PC-3 (cell line): ENCODE results near the gene CHST3. TPM values are rescaled to one million over a fixed set of nuclear protein-coding genes. Genes with fewer than 3 reads are reported as not detected.

Experiments
- ATAC-seq: fragments of 200-7000 bp; cut with Tn5 transposase; 2 replicates; pipeline ENCODE4 v1.9.1; 2020; ENCODE audit warnings: mild to moderate bottlenecking, moderate library complexity
- BruUV-seq: library from RNA; stranded (reverse); fragments of 400-500 nt; replicated peaks from 2 replicates; lab custom pipeline; 2021; lab: Mats Ljungman, UMichigan
- CTCF ChIA-PET: fragments of 300-600 bp; sonication (Branson Sonifier 250); formaldehyde crosslinking; loops from one replicate; lab custom pipeline; 2022; ENCODE audit warnings: antibody characterized with exemption; lab: Charles Lee
- POLR2A ChIA-PET: fragments of 300-600 bp; sonication (Branson Sonifier 250); formaldehyde crosslinking; loops from one replicate; lab custom pipeline; 2022; ENCODE audit warnings: antibody characterized with exemption; ENCODE audit not compliant: unreplicated experiment; lab: Charles Lee
- DNase-seq: peaks from one replicate; pipeline ENCODE4 v3.0.0-alpha.2; 2015
- H2AFZ ChIP-seq: fragments of 300-600 bp; sonication (generic); 2 replicates; pipeline ENCODE4 v1.6.0; 2016; ENCODE audit warnings: antibody characterized with exemption, low read length
- H3F3A ChIP-seq: fragments of 300-600 bp; sonication (generic); one replicate; pipeline ENCODE4 v1.6.0; 2017; ENCODE audit warnings: antibody characterized with exemption, low read length, control low read depth, mild to moderate bottlenecking; ENCODE audit not compliant: unreplicated experiment
- H3K27ac ChIP-seq: fragments of 300-600 bp; sonication (generic); 2 replicates; pipeline ENCODE4 v1.5.1; 2016; ENCODE audit warnings: mild to moderate bottlenecking, low read length
- H3K27me3 ChIP-seq: fragments of 300-600 bp; sonication (generic); 2 replicates; pipeline ENCODE4 v1.6.1; 2016; ENCODE audit warnings: low read length, mixed read lengths
- H3K36me3 ChIP-seq: fragments of 300-600 bp; sonication (generic); 2 replicates; pipeline ENCODE4 v1.6.1; 2016; ENCODE audit warnings: low read depth, mixed run types, low read length, mixed read lengths
- H3K4me1 ChIP-seq: fragments of 300-600 bp; sonication (generic); 2 replicates; pipeline ENCODE4 v1.5.1; 2016; ENCODE audit warnings: low read length; ENCODE audit not compliant: insufficient read depth
- H3K4me2 ChIP-seq: fragments of 300-600 bp; sonication (generic); 2 replicates; pipeline ENCODE4 v1.6.0; 2016; ENCODE audit warnings: low read length
- H3K4me3 ChIP-seq: fragments of 300-600 bp; sonication (generic); 2 replicates; pipeline ENCODE4 v1.5.1; 2016; ENCODE audit warnings: mild to moderate bottlenecking, low read length, mixed read lengths
- H3K79me2 ChIP-seq: fragments of 300-600 bp; sonication (generic); 2 replicates; pipeline ENCODE4 v1.6.1; 2017; ENCODE audit warnings: low read length, mixed read lengths
- H3K9ac ChIP-seq: fragments of 300-600 bp; sonication (generic); 2 replicates; pipeline ENCODE4 v1.6.0; 2016; ENCODE audit warnings: mild to moderate bottlenecking, low read length
- H3K9me2 ChIP-seq: fragments of 300-600 bp; sonication (generic); replicated peaks from 2 replicates; pipeline ENCODE4 v1.6.1; 2016; ENCODE audit warnings: mixed run types, low read length, mixed read lengths
- H3K9me3 ChIP-seq: fragments of 300-600 bp; sonication (generic); 2 replicates; pipeline ENCODE4 v1.6.1; 2016; ENCODE audit warnings: low read length, mixed read lengths
- H4K20me1 ChIP-seq: fragments of 300-600 bp; sonication (generic); 2 replicates; pipeline ENCODE4 v1.6.1; 2016; ENCODE audit warnings: low read length, mixed read lengths
- CTCF ChIP-seq: fragments of 300-600 bp; sonication (generic); conservative IDR thresholded peaks from 2 replicates; pipeline ENCODE4 v1.5.1; 2017; ENCODE audit warnings: antibody characterized with exemption, low read depth, mild to moderate bottlenecking, low read length
- EZH2 ChIP-seq: fragments of 300-600 bp; sonication (generic); IDR thresholded peaks from one replicate; pipeline ENCODE4 v1.6.1; 2017; ENCODE audit warnings: antibody characterized with exemption, mild to moderate bottlenecking, low read length; ENCODE audit not compliant: unreplicated experiment
- EZH2phosphoT487 ChIP-seq: fragments of 300-600 bp; sonication (generic); IDR thresholded peaks from 2 replicates; pipeline ENCODE4 v1.6.1; 2018; ENCODE audit warnings: mild to moderate bottlenecking, antibody characterized with exemption, low read length, borderline replicate concordance
- intact Hi-C: fragments of 100-400 bp; cut with micrococcal nuclease; formaldehyde crosslinking; loops from 2 replicates; pipeline ENCODE4 v1.9.0; 2023
- total RNA-seq: library from RNA; depleted of rRNA; stranded (reverse); fragments of >200 nt; gene quantifications from 2 replicates; pipeline ENCODE4 v1.2.3, GENCODE V29; 2014

The CHST3 gene
- total RNA-seq, 1 experiment from 2014 or later, result 12.7 TPM

- BruUV-seq, result no TSS peak
- no peak for ATAC-seq
- H3K4me1 ChIP-seq, result no peaks in the 10 kb centered on the region
- no peaks in the 10 kb centered on the region for H3K36me3 ChIP-seq
- H3K27ac ChIP-seq, result no peak overlapping the region
- H3K27me3 ChIP-seq, result no peaks in the 10 kb centered on the region
- ChIA-PET POLR2A (interaction anchor here (0.6 kb wide), 1 partner anchor 47 kb away, joined by 3 read pairs; no protein-coding TSS in a partner anchor), CTCF (no interaction called here)
- H3K9ac ChIP-seq, result no peak overlapping the region
- no peaks in the 10 kb centered on the region for H3K9me2 ChIP-seq
- H3K4me3 ChIP-seq, result no peak overlapping the region
- TF ChIP-seq EZH2phosphoT487 (no peak), EZH2 (no peak), CTCF (no peak)
- H3K4me2 ChIP-seq, result no peak overlapping the region
- H3F3A ChIP-seq, result no peaks in the 10 kb centered on the region
- no peak for DNase-seq
- no peaks in the 10 kb centered on the region for H4K20me1 ChIP-seq
- H3K79me2 ChIP-seq, result 0 out of 2 replicates have a peak, but pooled peaks cover 2% of the 10 kb centered on the region
- H3K9me3 ChIP-seq, result no peaks in the 10 kb centered on the region
- intact Hi-C loops, result no loop called here
- H2AFZ ChIP-seq, result no peak overlapping the region
Measured at GRCh38 chr10:72006026-72006425, 41.8 kb downstream of the CHST3 start.

- no TSS peak for BruUV-seq
- H3K9me2 ChIP-seq, result no peaks in the 10 kb centered on the region
- H3K4me1 ChIP-seq, result no peaks in the 10 kb centered on the region
- DNase-seq, result no peak
- TF ChIP-seq CTCF, result no peak
- no peak for TF ChIP-seq EZH2phosphoT487
- TF ChIP-seq EZH2, result no peak
- ChIA-PET CTCF (no interaction called here), POLR2A (no interaction called here)
- intact Hi-C loops, result no loop called here
- H3K36me3 ChIP-seq, result no peaks in the 10 kb centered on the region
- H3K9me3 ChIP-seq, result no peaks in the 10 kb centered on the region
- H3K4me2 ChIP-seq, result no peak overlapping the region
- no peak overlapping the region for H3K9ac ChIP-seq
- H3F3A ChIP-seq, result no peaks in the 10 kb centered on the region
- no peak overlapping the region for H2AFZ ChIP-seq
- H3K79me2 ChIP-seq, result no peaks in the 10 kb centered on the region
- H4K20me1 ChIP-seq, result no peaks in the 10 kb centered on the region
- H3K4me3 ChIP-seq, result no peak overlapping the region
- H3K27ac ChIP-seq, result no peak overlapping the region
- ATAC-seq, result no peak
- H3K27me3 ChIP-seq, result no peaks in the 10 kb centered on the region
Measured at GRCh38 chr10:72007246-72007892, 43.2 kb downstream of the CHST3 start.
